GM21529 (cell line): ENCODE data around the gene WFDC11.
"Not testable (repeated sequence)": the region's sequence is repeated elsewhere in the genome, so short reads cannot be mapped to it uniquely, and the experiment has no call there.

Experiments used
- ATAC-seq: cut with Tn5 transposase; IDR thresholded peaks from one replicate; pipeline ENCODE4 v1.9.1; 2021; ENCODE audit not compliant: unreplicated experiment

The WFDC11 gene

DNA sequence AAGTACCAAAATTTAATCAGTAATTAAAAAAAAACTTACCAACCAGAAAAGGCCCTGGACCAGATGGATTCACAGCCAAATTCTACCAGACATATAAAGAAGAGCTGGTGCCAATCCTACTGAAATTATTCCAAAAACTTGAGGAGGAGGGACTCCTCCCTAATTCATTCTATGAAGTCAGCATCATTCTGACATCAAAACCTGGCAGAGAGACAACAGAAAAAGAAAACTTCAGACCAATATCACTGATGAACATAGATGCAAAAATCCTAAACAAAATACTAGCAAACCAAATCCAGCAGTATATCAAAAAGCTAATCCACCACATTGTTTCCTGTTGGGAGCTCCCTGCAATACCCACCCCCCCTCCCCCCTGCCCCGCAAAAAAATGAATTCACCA, at the start of gene WFDC11:
TSS of gene WFDC11 (minus strand) at position 101 of the 400 bp plus-strand sequence. CDS start 19,639 bp downstream, outside the sequence.
- no peak for ATAC-seq

DNA sequence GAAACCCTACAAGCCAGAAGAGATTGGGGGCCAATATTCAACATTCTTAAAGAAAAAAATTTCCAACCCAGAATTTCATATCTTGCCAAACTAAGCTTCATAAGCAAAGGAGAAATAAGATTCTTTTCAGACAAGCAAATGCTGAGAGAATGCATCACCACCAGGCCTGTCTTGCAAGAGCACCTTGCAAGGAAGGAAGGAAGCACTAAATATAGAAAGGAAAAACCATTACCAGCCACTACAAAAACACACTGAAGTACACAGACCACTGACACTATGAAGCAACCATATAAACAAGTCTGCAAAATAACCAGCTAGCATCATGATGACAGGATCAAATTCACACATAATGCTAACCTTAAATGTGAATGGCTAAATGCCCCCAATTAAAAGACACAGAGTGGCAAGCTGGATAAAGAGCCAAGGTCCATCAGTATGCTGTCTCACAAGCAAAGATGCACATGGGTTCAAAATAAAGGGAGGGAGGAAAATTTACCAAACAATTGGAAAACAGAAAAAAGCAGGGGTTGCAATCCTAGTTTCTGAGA, 46.2 kb upstream of the WFDC11 start:
- ATAC-seq, result not testable (repeated sequence)

DNA sequence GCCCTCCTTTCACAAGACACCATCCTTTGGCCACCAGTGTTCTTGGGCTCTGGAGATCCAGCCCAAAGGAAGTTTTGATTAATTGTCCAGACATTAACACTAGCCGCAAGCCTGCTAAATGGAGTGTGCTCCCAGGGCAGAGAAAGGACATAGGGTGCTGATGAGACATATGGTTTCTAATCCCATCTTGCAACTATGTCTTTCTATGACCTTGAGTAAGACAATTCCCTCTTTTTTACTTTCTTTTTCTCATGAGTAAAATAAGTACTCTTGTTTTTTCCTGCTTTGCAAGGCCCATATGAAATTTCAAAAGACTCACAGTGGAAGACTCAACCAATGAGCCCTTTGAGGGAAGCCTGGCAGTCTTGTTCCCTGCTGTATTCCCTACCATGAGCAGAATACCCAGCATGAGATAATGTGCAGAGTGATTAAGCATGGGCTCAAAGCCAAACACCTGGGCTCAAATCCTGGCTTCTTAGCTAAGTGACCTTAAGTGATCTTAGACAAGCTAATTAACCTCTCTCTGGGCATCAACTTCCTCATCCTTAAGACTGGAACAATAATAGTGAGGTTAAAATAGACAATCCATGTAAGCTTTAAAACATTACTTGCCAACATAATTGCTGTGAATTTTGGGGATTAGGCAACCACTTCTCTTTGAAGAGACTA, 35.1 kb upstream of the WFDC11 start, which contains the start of gene WFDC10B:
TSS of gene WFDC10B (minus strand) at position 51 of the 669 bp plus-strand sequence. CDS start 19,027 bp downstream, outside the sequence.
- ATAC-seq, result no peak

GRCh38 chr20:45701873-45702272, 31.8 kb upstream of the WFDC11 start, which contains the start of gene WFDC13:
WFDC13 (plus strand) TSS chr20:45702038; CDS start chr20:45702124, 86 bp downstream.
- no peak for ATAC-seq

DNA sequence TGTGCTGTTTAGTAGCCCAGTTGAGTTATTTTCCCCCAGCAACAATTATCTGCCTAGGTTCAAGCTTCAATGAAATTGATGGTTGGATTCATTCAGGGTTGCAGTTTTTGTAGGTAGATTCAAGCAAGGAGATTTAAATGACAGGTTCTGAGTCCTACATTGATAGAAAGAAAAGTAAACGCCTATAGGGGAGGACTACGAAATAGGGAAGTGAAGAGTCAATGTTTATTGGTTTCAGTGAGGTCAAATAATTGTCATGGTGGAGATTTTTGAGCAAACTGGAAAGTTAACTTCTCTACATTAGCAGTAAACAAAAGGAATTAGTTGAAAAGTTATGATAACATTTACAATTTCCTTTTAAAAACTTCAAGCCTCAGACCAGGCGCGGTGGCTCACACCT, 31.1 kb upstream of the WFDC11 start:
- ATAC-seq, result no peak

DNA sequence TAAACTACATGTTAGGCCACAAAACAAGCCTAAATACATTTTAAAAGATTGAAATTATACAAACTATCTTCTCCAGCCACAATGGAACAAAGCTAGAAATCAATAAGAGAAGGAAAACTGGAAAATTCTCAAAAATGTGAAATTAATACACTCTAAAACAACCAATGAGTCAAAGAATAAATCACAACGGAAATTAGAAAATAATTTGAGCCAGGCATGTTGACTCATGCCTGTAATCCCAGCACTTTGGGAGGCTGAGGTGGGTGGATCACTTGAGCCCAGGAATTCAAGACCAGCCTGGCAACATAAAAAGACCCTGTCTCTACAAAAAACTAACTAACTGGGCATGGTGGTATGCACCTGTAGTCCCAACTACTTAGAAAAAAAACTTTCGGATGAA, 25.5 kb upstream of the WFDC11 start:
- no peak for ATAC-seq

GRCh38 chr20:45693346-45693745, 23.3 kb upstream of the WFDC11 start:
- not testable (repeated sequence) for ATAC-seq

- ATAC-seq, result no peak
Observed at GRCh38 chr20:45685896-45686295, 15.9 kb upstream of the WFDC11 start.

DNA sequence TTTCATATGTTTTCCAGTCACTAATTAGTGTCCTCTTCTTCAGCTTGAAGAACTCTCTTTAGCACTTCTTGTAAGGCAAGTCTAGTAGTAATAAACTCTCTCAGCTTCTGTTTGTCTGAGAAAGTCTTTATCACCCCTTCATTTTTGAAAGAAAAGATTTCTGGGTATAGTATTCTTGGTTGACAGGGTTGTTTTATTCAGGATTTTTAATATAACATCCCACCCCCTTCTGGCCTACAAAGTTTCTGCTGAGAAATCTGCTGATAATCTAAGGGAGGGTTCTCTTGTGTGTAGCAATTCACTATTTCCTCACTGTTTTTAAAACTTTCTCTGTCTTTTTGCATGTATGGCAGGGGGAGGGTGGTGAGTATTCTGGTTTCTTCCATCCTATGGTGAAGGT, 9.6 kb upstream of the WFDC11 start:
- no peak for ATAC-seq

DNA sequence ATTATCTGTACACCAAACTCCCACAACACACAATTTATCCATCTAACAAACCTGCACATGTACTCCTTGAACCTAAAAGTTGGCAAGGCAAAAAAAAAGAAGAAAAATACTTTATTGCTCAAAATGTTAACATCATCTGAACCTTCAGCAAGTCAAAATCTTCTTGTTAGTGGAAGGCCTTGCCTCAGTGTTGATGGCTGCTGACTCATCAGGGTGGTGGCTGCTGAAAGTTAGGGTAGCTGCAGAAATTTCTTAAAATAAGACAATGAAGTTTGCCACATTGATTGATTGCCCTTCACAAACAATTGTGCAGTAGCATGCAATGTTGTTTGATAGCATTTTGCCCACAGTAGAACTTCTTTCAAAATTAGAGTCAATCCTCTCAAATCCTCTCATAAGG, 2.7 kb upstream of the WFDC11 start:
- ATAC-seq, result no peak

GRCh38 chr20:45657038-45657437, 13.0 kb downstream of the WFDC11 start:
- not testable (repeated sequence) for ATAC-seq

- not testable (repeated sequence) for ATAC-seq
Observed at GRCh38 chr20:45651726-45652125, 18.3 kb downstream of the WFDC11 start.

- no peak for ATAC-seq
Observed at GRCh38 chr20:45649312-45649863, 20.7 kb downstream of the WFDC11 start.

DNA sequence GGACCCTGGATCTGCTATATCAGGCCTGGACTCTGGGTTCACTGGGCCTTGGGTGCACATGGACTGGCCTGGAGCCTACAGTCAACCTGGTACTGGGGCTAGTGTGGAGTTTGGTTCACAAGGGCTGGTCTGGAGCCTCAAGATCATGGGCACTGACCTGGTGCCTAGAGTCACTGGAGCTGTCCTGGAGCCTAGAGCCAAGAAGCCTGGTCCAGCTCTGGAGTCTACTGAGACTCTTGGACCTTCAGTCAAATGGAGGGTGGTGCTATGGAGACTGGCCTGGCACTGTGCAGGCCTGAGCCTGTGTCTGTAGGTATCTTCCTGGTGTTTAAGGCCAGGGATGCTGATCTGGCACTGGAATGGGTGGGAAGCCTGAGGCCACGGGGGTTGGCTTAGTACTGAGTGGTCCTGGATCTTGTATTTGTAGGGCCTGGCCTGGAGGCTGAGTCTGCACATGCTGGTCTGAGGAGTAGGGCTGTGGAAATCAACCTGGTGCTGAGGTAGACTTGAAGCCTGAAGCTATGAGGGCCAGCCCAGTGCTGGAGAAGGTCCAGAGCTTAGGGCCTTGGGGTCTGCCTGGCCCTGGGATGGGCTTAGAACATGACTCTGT, 22.5 kb downstream of the WFDC11 start:
- ATAC-seq, result no peak

- no peak for ATAC-seq
Observed at GRCh38 chr20:45646875-45647274, 23.2 kb downstream of the WFDC11 start.

DNA sequence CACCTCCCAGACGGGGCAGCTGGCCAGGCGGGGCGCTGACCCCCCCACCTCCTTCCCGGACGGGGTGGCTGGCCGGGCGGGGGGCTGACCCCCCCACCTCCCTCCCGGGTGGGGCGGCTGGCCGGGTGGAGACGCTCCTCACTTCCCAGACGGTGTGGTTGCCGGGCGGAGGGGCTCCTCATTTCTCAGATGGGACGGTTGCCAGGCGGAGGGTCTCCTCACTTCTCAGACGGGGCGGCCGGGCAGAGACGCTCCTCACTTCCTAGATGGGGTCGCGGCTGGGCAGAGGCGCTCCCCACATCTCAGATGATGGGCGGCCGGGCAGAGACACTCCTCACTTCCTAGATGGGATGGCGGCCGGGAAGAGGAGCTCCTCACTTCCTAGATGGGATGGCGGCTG, 24.2 kb downstream of the WFDC11 start:
- ATAC-seq, result not testable (repeated sequence)

GRCh38 chr20:45641076-45641475, 29.0 kb downstream of the WFDC11 start:
- not testable (repeated sequence) for ATAC-seq

GRCh38 chr20:45639687-45640086, 30.4 kb downstream of the WFDC11 start:
- no peak for ATAC-seq

DNA sequence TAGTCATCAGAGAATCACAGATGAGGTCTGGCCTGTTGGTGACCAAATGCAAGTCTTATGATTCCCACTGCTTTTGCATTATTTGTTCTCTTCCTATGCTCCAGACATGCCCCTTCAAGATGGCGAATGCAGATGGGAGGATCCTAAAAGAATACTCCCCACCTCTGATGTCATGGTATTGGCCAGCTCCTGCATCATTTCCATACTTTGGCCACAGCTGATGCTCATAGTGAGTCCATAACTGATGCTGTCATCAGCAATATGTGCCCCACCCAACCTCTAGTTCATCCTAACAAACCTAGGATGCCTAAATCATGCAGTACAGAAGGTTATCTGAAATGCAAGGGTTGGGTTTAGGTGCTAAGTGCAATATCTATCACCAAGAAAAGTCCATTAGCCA, 33.5 kb downstream of the WFDC11 start:
- no peak for ATAC-seq

- ATAC-seq, result no peak
Observed at GRCh38 chr20:45631184-45631583, 38.9 kb downstream of the WFDC11 start, which contains the start of gene WFDC9. WFDC9 (minus strand) TSS chr20:45631284; CDS start chr20:45610181, 21,103 bp downstream.

- ATAC-seq, result no peak
Observed at GRCh38 chr20:45630371-45630770, 39.7 kb downstream of the WFDC11 start.
